Measurements from ENCODE around the gene DNM3. TPM values are rescaled to one million over a fixed set of nuclear protein-coding genes. Genes with fewer than 3 reads are reported as not detected.

The DNM3 gene
- total and polyA plus RNA-seq, 2 experiments from 2014 or later, result 5.2 to 12.2 TPM

DNA sequence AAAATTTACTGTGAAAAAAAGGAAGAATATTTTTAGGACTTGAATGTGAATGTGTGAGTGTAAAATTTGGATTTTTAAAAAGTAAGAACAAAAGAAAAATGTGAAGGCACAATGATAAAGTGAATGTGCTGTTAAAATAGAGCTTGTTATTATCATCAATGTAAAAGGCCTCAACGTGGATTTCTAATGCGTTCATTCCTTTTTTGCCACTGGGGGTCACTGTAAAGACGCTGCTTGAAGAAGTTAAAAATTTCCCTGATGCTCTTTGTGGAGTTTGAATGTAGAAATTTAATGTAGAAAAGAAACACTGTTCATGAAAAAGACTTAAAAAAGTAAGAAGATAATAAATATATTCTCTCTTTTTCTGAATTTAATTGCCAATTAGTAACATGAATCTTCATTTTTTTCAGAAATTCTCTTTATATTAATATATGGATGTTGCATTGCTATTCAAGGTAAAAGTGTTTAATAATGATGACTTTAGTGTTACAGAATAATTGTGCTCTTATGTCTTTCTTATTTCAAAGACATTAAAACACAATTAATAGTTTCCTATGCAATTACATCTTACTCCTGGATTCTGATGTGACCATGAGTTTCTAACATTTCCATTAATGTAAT lies 161.5 kb downstream of the DNM3 start:
- H3K9me3 Mint-ChIP-seq, result no peaks in the 10 kb centered on the region
- H3K9me2 ChIP-seq (ENCODE audit: insufficient read depth), result no peaks in the 10 kb centered on the region
- H3K36me3 ChIP-seq (ENCODE audit: insufficient read depth), result no peaks in the 10 kb centered on the region
- H3K27ac Mint-ChIP-seq, result no peak overlapping the region
- no peak overlapping the region for H3K27ac ChIP-seq (ENCODE audit: low read depth)
- ATAC-seq (no peak), DNase-seq (ENCODE audit: low spot score) (peak; percentile 65)
- no peaks in the 10 kb centered on the region for H4K20me1 ChIP-seq (replicated peaks; ENCODE audit: insufficient read depth)
- H2AFZ ChIP-seq, result no peak overlapping the region
- no peaks in the 10 kb centered on the region for H3K36me3 Mint-ChIP-seq (ENCODE audit: low read depth)
- H3K4me1 ChIP-seq (ENCODE audit: insufficient read depth), result no peaks in the 10 kb centered on the region
- H3K27me3 ChIP-seq (ENCODE audit: insufficient read depth), result no peaks in the 10 kb centered on the region
- no peaks in the 10 kb centered on the region for H3K27me3 Mint-ChIP-seq (ENCODE audit: insufficient read depth, low read depth, poor library complexity)
- TF ChIP-seq ZNF331 (CRISPR knock-in tag; IDR thresholded peaks at IDR 0.05; ENCODE audit: low read depth), result no peak
- TF ChIP-seq, protein P1, sequence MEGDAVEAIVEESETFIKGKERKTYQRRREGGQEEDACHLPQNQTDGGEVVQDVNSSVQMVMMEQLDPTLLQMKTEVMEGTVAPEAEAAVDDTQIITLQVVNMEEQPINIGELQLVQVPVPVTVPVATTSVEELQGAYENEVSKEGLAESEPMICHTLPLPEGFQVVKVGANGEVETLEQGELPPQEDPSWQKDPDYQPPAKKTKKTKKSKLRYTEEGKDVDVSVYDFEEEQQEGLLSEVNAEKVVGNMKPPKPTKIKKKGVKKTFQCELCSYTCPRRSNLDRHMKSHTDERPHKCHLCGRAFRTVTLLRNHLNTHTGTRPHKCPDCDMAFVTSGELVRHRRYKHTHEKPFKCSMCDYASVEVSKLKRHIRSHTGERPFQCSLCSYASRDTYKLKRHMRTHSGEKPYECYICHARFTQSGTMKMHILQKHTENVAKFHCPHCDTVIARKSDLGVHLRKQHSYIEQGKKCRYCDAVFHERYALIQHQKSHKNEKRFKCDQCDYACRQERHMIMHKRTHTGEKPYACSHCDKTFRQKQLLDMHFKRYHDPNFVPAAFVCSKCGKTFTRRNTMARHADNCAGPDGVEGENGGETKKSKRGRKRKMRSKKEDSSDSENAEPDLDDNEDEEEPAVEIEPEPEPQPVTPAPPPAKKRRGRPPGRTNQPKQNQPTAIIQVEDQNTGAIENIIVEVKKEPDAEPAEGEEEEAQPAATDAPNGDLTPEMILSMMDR (conservative IDR thresholded peaks at IDR 0.05; ENCODE audit: low read depth in 2 of 2), result peak; percentile 73 to 84
- TF ChIP-seq, protein P2, sequence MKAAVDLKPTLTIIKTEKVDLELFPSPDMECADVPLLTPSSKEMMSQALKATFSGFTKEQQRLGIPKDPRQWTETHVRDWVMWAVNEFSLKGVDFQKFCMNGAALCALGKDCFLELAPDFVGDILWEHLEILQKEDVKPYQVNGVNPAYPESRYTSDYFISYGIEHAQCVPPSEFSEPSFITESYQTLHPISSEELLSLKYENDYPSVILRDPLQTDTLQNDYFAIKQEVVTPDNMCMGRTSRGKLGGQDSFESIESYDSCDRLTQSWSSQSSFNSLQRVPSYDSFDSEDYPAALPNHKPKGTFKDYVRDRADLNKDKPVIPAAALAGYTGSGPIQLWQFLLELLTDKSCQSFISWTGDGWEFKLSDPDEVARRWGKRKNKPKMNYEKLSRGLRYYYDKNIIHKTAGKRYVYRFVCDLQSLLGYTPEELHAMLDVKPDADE (IDR thresholded peaks at IDR 0.05), result no peak
- H3K4me1 Mint-ChIP-seq, result no peaks in the 10 kb centered on the region
- no peaks in the 10 kb centered on the region for H3F3A ChIP-seq (replicated peaks; ENCODE audit: low read depth)
- no peaks in the 10 kb centered on the region for H3K79me2 ChIP-seq (replicated peaks; ENCODE audit: insufficient read depth)
- no peak overlapping the region for H3K4me3 ChIP-seq
- H3K4me3 Mint-ChIP-seq, result no peak overlapping the region
- H3K4me2 ChIP-seq, result no peak overlapping the region

DNA sequence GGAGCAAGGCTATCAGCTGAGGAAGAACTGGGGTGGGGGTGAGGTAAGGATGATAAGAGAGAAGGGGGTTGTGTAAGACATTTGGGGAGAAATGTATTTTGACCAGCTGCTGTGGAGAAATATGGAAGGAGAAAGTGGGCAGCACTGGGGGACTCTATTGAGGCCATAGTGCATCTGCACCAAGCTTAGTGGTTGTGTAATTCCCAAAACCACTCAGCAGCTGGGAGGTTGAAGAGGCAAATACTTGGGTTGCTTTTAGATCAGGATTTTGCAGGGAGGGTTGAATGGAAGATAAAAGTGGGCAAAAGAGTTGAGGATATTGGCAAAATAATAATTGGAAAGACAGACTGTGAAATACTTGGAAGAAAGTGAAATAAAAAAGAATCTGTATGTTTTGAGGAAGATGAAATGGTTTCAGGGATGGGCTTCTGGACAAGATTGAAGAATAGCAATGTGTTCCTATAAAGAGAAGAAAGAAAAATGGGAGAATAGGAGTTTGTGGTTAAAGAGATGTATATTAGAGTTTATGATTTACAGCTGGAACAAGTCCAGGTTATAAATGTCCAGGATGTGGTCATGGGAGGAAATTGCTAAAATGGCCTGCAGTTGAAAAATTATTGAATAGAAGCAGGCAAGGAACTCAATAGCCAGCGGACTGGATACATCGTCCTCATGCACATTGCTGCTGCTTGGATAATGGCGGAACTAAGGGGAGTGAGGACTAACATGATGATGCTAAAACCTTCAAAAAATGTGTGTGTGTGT lies 162.7 kb downstream of the DNM3 start:
- DNase-seq (ENCODE audit: low spot score), result no peak
- Histone ChIP-seq H4K20me1 (replicated peaks; ENCODE audit: insufficient read depth) (no peaks in the 10 kb centered on the region), H3K4me1 (ENCODE audit: insufficient read depth) (no peaks in the 10 kb centered on the region), H3K79me2 (replicated peaks; ENCODE audit: insufficient read depth) (no peaks in the 10 kb centered on the region), H3K36me3 (ENCODE audit: insufficient read depth) (no peaks in the 10 kb centered on the region), H3K4me3 (no peak overlapping the region), H2AFZ (no peak overlapping the region), H3K4me2 (no peak overlapping the region), H3K27me3 (ENCODE audit: insufficient read depth) (no peaks in the 10 kb centered on the region), H3F3A (replicated peaks; ENCODE audit: low read depth) (no peaks in the 10 kb centered on the region), H3K27ac (ENCODE audit: low read depth) (no peak overlapping the region), H3K9me2 (ENCODE audit: insufficient read depth) (no peaks in the 10 kb centered on the region)
- Mint-ChIP-seq H3K4me3 (no peak overlapping the region), H3K36me3 (ENCODE audit: low read depth) (no peaks in the 10 kb centered on the region), H3K4me1 (no peaks in the 10 kb centered on the region), H3K27ac (no peak overlapping the region), H3K9me3 (no peaks in the 10 kb centered on the region), H3K27me3 (ENCODE audit: insufficient read depth, low read depth, poor library complexity) (no peaks in the 10 kb centered on the region)
- no peak for ATAC-seq
- TF ChIP-seq NANOG (IDR thresholded peaks at IDR 0.05; ENCODE audit: borderline replicate concordance) (no peak), EZH2 (IDR thresholded peaks at IDR 0.05; ENCODE audit: low read depth, unreplicated experiment) (no peak), CREB1 (CRISPR knock-in tag; IDR thresholded peaks at IDR 0.05; ENCODE audit: low read depth) (no peak), POLR2AphosphoS5 (IDR thresholded peaks at IDR 0.05; ENCODE audit: low read depth) (no peak), ZNF114 (CRISPR knock-in tag; IDR thresholded peaks at IDR 0.05) (no peak)
- TF ChIP-seq, protein P3, sequence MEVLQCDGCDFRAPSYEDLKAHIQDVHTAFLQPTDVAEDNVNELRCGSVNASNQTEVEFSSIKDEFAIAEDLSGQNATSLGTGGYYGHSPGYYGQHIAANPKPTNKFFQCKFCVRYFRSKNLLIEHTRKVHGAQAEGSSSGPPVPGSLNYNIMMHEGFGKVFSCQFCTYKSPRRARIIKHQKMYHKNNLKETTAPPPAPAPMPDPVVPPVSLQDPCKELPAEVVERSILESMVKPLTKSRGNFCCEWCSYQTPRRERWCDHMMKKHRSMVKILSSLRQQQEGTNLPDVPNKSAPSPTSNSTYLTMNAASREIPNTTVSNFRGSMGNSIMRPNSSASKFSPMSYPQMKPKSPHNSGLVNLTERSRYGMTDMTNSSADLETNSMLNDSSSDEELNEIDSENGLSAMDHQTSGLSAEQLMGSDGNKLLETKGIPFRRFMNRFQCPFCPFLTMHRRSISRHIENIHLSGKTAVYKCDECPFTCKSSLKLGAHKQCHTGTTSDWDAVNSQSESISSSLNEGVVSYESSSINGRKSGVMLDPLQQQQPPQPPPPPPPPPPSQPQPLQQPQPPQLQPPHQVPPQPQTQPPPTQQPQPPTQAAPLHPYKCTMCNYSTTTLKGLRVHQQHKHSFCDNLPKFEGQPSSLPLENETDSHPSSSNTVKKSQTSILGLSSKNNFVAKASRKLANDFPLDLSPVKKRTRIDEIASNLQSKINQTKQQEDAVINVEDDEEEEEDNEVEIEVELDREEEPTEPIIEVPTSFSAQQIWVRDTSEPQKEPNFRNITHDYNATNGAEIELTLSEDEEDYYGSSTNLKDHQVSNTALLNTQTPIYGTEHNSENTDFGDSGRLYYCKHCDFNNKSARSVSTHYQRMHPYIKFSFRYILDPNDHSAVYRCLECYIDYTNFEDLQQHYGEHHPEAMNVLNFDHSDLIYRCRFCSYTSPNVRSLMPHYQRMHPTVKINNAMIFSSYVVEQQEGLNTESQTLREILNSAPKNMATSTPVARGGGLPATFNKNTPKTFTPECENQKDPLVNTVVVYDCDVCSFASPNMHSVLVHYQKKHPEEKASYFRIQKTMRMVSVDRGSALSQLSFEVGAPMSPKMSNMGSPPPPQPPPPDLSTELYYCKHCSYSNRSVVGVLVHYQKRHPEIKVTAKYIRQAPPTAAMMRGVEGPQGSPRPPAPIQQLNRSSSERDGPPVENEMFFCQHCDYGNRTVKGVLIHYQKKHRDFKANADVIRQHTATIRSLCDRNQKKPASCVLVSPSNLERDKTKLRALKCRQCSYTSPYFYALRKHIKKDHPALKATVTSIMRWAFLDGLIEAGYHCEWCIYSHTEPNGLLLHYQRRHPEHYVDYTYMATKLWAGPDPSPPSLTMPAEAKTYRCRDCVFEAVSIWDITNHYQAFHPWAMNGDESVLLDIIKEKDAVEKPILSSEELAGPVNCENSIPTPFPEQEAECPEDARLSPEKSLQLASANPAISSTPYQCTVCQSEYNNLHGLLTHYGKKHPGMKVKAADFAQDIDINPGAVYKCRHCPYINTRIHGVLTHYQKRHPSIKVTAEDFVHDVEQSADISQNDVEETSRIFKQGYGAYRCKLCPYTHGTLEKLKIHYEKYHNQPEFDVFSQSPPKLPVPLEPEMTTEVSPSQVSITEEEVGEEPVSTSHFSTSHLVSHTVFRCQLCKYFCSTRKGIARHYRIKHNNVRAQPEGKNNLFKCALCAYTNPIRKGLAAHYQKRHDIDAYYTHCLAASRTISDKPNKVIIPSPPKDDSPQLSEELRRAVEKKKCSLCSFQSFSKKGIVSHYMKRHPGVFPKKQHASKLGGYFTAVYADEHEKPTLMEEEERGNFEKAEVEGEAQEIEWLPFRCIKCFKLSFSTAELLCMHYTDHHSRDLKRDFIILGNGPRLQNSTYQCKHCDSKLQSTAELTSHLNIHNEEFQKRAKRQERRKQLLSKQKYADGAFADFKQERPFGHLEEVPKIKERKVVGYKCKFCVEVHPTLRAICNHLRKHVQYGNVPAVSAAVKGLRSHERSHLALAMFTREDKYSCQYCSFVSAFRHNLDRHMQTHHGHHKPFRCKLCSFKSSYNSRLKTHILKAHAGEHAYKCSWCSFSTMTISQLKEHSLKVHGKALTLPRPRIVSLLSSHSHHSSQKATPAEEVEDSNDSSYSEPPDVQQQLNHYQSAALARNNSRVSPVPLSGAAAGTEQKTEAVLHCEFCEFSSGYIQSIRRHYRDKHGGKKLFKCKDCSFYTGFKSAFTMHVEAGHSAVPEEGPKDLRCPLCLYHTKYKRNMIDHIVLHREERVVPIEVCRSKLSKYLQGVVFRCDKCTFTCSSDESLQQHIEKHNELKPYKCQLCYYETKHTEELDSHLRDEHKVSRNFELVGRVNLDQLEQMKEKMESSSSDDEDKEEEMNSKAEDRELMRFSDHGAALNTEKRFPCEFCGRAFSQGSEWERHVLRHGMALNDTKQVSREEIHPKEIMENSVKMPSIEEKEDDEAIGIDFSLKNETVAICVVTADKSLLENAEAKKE (CRISPR knock-in tag; IDR thresholded peaks at IDR 0.05), result no peak
- TF ChIP-seq, protein P1 (conservative IDR thresholded peaks at IDR 0.05; ENCODE audit: low read depth in 2 of 2), result no peak
